Trophoblast cell (in vitro differentiated cells and primary cell): Measurements from ENCODE around the gene NPTX1.

Experiments
- DNase-seq, 2 donors: peaks; one replicate each; pipeline ENCODE4 v3.0.0-alpha.2; 2016
- H2AFZ ChIP-seq: 2 replicates; pipeline ENCODE4 v1.6.1; 2013; ENCODE audit warnings: low read length, moderate library complexity, mild to moderate bottlenecking; ENCODE audit not compliant: insufficient read depth, poor library complexity
- H2AK5ac ChIP-seq: 2 replicates; pipeline ENCODE4 v1.6.1; 2013; ENCODE audit warnings: mild to moderate bottlenecking, low read length
- H2BK120ac ChIP-seq: 2 replicates; pipeline ENCODE4 v1.6.1; 2013; ENCODE audit warnings: low read length, mild to moderate bottlenecking, moderate library complexity; ENCODE audit not compliant: insufficient read depth, poor library complexity
- H2BK12ac ChIP-seq: 2 replicates; pipeline ENCODE4 v1.6.1; 2013; ENCODE audit warnings: mild to moderate bottlenecking, low read length, moderate library complexity
- H2BK5ac ChIP-seq: 2 replicates; pipeline ENCODE4 v1.6.1; 2013; ENCODE audit warnings: low read length, low read depth, moderate library complexity, mild to moderate bottlenecking; ENCODE audit not compliant: poor library complexity
- H3K14ac ChIP-seq: 2 replicates; pipeline ENCODE4 v1.6.1; 2013; ENCODE audit warnings: mild to moderate bottlenecking, low read length
- H3K18ac ChIP-seq: 2 replicates; pipeline ENCODE4 v1.6.1; 2013; ENCODE audit warnings: mild to moderate bottlenecking, low read length
- H3K23ac ChIP-seq: 2 replicates; pipeline ENCODE4 v1.6.1; 2013; ENCODE audit warnings: low read length
- H3K27ac ChIP-seq: 2 replicates; pipeline ENCODE4 v1.5.1; 2013; ENCODE audit warnings: low read depth, mild to moderate bottlenecking, inconsistent platforms, low read length, moderate library complexity
- H3K27me3 ChIP-seq: 2 replicates; pipeline ENCODE4 v1.6.1; 2013; ENCODE audit warnings: inconsistent platforms, mild to moderate bottlenecking, low read length, moderate library complexity; ENCODE audit not compliant: insufficient read depth
- H3K36me3 ChIP-seq, 2 experiments: 1 replicate in 1 of 2; 2 replicates in 1 of 2; pipeline ENCODE4 v1.6.1; 2013; ENCODE audit warnings: low read length in 2 of 2, mild to moderate bottlenecking in 2 of 2, moderate library complexity in 1 of 2; ENCODE audit not compliant: insufficient read depth in 2 of 2, control insufficient read depth in 1 of 2
- H3K4ac ChIP-seq: 2 replicates; pipeline ENCODE4 v1.6.1; 2013; ENCODE audit warnings: low read depth, mild to moderate bottlenecking, low read length, moderate library complexity
- H3K4me1 ChIP-seq, 2 experiments: 1 replicate in 1 of 2; 2 replicates in 1 of 2; pipeline ENCODE4 v1.6.1; 2013; ENCODE audit warnings: low read length in 2 of 2, mild to moderate bottlenecking in 2 of 2, moderate library complexity in 1 of 2; ENCODE audit not compliant: insufficient read depth in 2 of 2, control insufficient read depth in 1 of 2
- H3K4me2 ChIP-seq: 2 replicates; pipeline ENCODE4 v1.6.1; 2013; ENCODE audit warnings: inconsistent platforms, mild to moderate bottlenecking, low read length, moderate library complexity
- H3K4me3 ChIP-seq: 2 replicates; pipeline ENCODE4 v1.5.1; 2013; ENCODE audit warnings: mild to moderate bottlenecking, low read depth, low read length, inconsistent platforms
- H3K79me1 ChIP-seq: one replicate; pipeline ENCODE4 v1.6.1; 2013; ENCODE audit warnings: low read length
- H3K79me2 ChIP-seq: 2 replicates; pipeline ENCODE4 v1.6.1; 2013; ENCODE audit warnings: low read length, mild to moderate bottlenecking; ENCODE audit not compliant: control insufficient read depth, insufficient read depth, poor library complexity
- H3K9ac ChIP-seq: 2 replicates; pipeline ENCODE4 v1.6.1; 2013; ENCODE audit warnings: mild to moderate bottlenecking, low read length
- H3K9me3 ChIP-seq: 2 replicates; pipeline ENCODE4 v1.6.1; 2013; ENCODE audit warnings: low read depth, mild to moderate bottlenecking, control low read depth, inconsistent platforms, low read length; ENCODE audit not compliant: insufficient read depth
- H4K12ac ChIP-seq: 2 replicates; pipeline ENCODE4 v1.6.1; 2013; ENCODE audit warnings: low read depth, mild to moderate bottlenecking, low read length, moderate library complexity
- H4K8ac ChIP-seq: 2 replicates; pipeline ENCODE4 v1.6.1; 2013; ENCODE audit warnings: low read depth, mild to moderate bottlenecking, low read length, moderate library complexity
- H4K91ac ChIP-seq: one replicate; pipeline ENCODE4 v1.6.1; 2013; ENCODE audit warnings: low read depth, mild to moderate bottlenecking, low read length, moderate library complexity
- WGBS: extraction: QIAGEN DNeasy Blood & Tissue Kit; methylation state at CpG from one replicate; pipeline ENCODE4 v1.1.7; 2013; ENCODE audit warnings: missing lambda C conversion rate; ENCODE audit not compliant: insufficient read length, insufficient coverage; ENCODE audit errors: extremely low coverage; 5-methylcytosine and 5-hydroxymethylcytosine counted together

The NPTX1 gene

DNA sequence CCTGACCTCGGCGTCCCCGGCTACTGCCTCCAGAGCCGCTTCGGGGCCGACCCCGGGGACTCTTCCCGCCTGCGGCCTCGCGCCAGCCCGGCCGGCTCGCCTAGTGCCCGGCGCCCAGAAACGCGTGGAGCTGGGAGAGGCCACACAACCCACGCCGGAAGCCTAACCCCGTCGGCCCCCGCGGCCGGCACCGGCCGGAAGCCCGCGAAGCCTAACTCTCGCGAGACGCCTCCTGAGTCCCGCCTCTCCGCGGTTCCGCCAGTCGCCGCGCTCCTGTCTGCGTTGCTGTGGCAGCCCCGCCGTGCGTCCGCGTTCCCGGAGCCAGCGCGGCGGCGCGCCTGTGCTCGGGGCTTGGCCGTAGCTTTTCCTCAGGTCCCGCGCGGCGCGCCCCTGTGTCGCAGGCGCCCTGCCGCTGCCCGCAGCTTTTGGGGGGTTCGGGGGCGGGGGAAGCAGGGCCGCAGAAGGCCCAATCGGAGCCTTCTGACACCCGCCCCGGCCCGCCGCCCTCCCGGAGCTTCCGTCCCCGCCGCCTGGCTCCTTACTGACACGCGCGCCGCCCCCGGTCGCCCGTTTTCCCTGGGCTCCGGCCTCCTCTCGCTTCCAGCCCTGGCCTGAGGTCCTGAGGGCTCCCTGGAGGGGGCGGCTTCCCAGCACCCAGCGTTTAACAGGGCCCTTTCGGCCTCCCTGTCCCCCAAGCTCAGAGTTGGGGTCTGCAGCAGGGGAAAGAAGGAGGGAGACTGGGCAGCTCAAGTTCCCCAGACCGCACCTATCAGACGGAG is 21.7 kb downstream of the NPTX1 start:
- Histone ChIP-seq H3K18ac (peak overlapping the region; percentile 55), H4K8ac (peak overlapping the region; percentile 94), H2BK5ac (peak overlapping the region; percentile 60), H3K79me1 (peaks cover 11% of the 10 kb centered on the region), H2AFZ (peak overlapping the region; percentile 65), H3K36me3 (no peaks in the 10 kb centered on the region), H3K4me3 (peak overlapping the region; percentile 84), H4K91ac (peak overlapping the region; percentile 91), H3K4me2 (peak overlapping the region; percentile 93), H3K4ac (peak overlapping the region; percentile 87), H3K23ac (no peak overlapping the region), H2AK5ac (peak overlapping the region; percentile 51), H3K27ac (peak overlapping the region; percentile 65), H3K9ac (peak overlapping the region; percentile 98), H3K79me2 (peaks cover 7% of the 10 kb centered on the region), H2BK120ac (peak overlapping the region; percentile 87), H3K4me1 (peaks cover 5 to 7% of the 10 kb centered on the region in 2 experiments), H3K14ac (peak overlapping the region; percentile 90), H3K9me3 (peaks cover 6% of the 10 kb centered on the region), H2BK12ac (no peak overlapping the region), H3K27me3 (no peaks in the 10 kb centered on the region), H4K12ac (peak overlapping the region; percentile 75)
- no CpG with 5 or more reads among the region's 88 CpGs for WGBS
- DNase-seq, result peak; percentile 96 to 98

- Histone ChIP-seq H3K79me2 (peaks cover 7% of the 10 kb centered on the region), H3K14ac (peak overlapping the region; percentile 90), H4K12ac (peak overlapping the region; percentile 75), H2BK5ac (peak overlapping the region; percentile 60), H3K4me2 (peak overlapping the region; percentile 93), H4K91ac (peak overlapping the region; percentile 91), H3K27ac (peak overlapping the region; percentile 61), H2AK5ac (peak overlapping the region; percentile 51), H2AFZ (peak overlapping the region; percentile 65), H3K36me3 (no peaks in the 10 kb centered on the region), H2BK12ac (no peak overlapping the region), H2BK120ac (peak overlapping the region; percentile 59), H3K4me3 (peak overlapping the region; percentile 84), H3K27me3 (no peaks in the 10 kb centered on the region), H3K18ac (peak overlapping the region; percentile 27), H3K23ac (no peak overlapping the region), H3K9me3 (peaks cover 6% of the 10 kb centered on the region), H4K8ac (peak overlapping the region; percentile 94), H3K79me1 (peaks cover 11% of the 10 kb centered on the region), H3K4me1 (peaks cover 5 to 7% of the 10 kb centered on the region in 2 experiments), H3K4ac (peak overlapping the region; percentile 35), H3K9ac (peak overlapping the region; percentile 98)
- no CpG with 5 or more reads among the region's 36 CpGs for WGBS
- no peak for DNase-seq
These were observed 22.3 kb downstream of the NPTX1 start for GRCh38 chr17:80453998-80454556.

DNA sequence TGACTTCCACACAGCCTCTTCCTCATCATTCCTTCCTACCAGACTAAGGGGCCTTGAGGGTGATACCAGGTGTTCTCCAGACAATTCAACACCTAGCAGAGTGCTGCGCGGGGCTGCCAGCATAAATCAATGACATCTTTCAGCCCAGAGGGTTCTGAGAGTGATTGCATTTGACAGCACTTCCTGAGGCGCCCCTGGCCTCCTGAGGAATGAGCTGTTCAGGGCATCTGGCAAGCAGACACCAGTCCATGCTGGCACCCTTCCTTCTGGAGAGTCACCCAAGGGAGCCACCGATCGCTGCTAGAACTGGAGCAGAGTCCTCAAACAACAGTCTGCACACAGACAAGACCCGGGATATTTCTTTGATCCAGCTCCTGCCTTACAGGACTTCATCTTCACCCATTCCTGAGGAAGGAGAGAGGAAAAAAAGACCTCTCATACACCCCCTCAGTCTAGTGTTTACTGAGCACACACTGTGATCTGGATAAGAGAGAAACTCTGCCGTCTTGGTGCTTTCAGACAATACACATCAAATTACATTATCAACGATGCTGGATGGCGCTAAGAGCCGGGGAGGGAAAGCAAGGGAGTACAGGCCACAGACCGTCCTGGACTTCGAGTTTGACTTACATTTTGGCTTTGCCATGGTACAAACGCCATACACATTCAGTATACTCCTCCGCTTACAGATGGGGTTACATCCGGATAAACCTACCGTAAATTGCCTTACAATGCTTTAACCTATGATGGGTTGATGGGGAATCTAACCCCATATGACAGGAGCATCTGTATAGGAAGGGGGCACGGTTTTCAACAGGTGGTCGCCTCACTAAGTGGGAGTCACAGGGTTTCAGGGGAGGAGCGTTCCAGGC is 23.0 kb downstream of the NPTX1 start:
- Histone ChIP-seq H4K91ac (peak overlapping the region; percentile 91), H3K9ac (no peak overlapping the region), H3K27me3 (no peaks in the 10 kb centered on the region), H3K4me2 (peak overlapping the region; percentile 93), H3K23ac (no peak overlapping the region), H3K36me3 (no peaks in the 10 kb centered on the region), H3K79me1 (peaks cover 11% of the 10 kb centered on the region), H2BK5ac (no peak overlapping the region), H2AFZ (no peak overlapping the region), H3K79me2 (peaks cover 7% of the 10 kb centered on the region), H3K27ac (no peak overlapping the region), H2AK5ac (no peak overlapping the region), H3K4me3 (peak overlapping the region; percentile 24), H3K9me3 (peaks cover 6% of the 10 kb centered on the region), H4K12ac (peak overlapping the region; percentile 75), H3K18ac (no peak overlapping the region), H2BK12ac (no peak overlapping the region), H4K8ac (peak overlapping the region; percentile 94), H3K14ac (no peak overlapping the region), H3K4me1 (peaks cover 5 to 7% of the 10 kb centered on the region in 2 experiments), H2BK120ac (no peak overlapping the region), H3K4ac (no peak overlapping the region)
- no CpG with 5 or more reads among the region's 19 CpGs for WGBS
- DNase-seq, result no peak

- DNase-seq, result no peak
- Histone ChIP-seq H3K14ac (no peak overlapping the region), H3K4ac (no peak overlapping the region), H3K23ac (no peak overlapping the region), H2BK12ac (no peak overlapping the region), H2BK120ac (no peak overlapping the region), H4K8ac (no peak overlapping the region), H3K4me1 (peaks cover 5 to 7% of the 10 kb centered on the region in 2 experiments), H2AK5ac (no peak overlapping the region), H3K9ac (no peak overlapping the region), H3K36me3 (no peaks in the 10 kb centered on the region), H3K27ac (no peak overlapping the region), H2AFZ (no peak overlapping the region), H4K12ac (no peak overlapping the region), H3K4me3 (no peak overlapping the region), H3K18ac (no peak overlapping the region), H3K4me2 (no peak overlapping the region), H3K79me2 (peaks cover 7% of the 10 kb centered on the region), H3K79me1 (peaks cover 11% of the 10 kb centered on the region), H4K91ac (no peak overlapping the region), H3K9me3 (peaks cover 6% of the 10 kb centered on the region), H3K27me3 (no peaks in the 10 kb centered on the region), H2BK5ac (no peak overlapping the region)
- no CpG with 5 or more reads among the region's 14 CpGs for WGBS
These were observed 24.1 kb downstream of the NPTX1 start for GRCh38 chr17:80452173-80452915.
